Mesothelial cell of epicardium (in vitro differentiated cells): ENCODE data around the gene RNU1-3. TPM values are rescaled to one million over a fixed set of nuclear protein-coding genes. Genes with fewer than 3 reads are reported as not detected.
"Not testable (repeated sequence)": the region's sequence is repeated elsewhere in the genome, so short reads cannot be mapped to it uniquely, and the experiment has no call there.

Experiments used
- DNase-seq, 2 experiments: peaks; one replicate each; pipeline ENCODE4 v3.0.0; 2021; ENCODE audit warnings: low spot score in 2 of 2; ENCODE audit not compliant: unreplicated experiment in 2 of 2
- H3K27ac Mint-ChIP-seq: 2 replicates; pipeline ENCODE4 v1.8.0; 2021; ENCODE audit warnings: mixed read lengths
- H3K27me3 Mint-ChIP-seq: 2 replicates; pipeline ENCODE4 v1.8.0; 2021; ENCODE audit warnings: low read depth, mixed read lengths
- H3K36me3 Mint-ChIP-seq: 2 replicates; pipeline ENCODE4 v1.8.0; 2021; ENCODE audit warnings: mixed read lengths
- H3K4me1 Mint-ChIP-seq: 2 replicates; pipeline ENCODE4 v1.8.0; 2021; ENCODE audit warnings: mixed read lengths
- H3K4me3 Mint-ChIP-seq: 2 replicates; pipeline ENCODE4 v1.8.0; 2021; ENCODE audit warnings: mild to moderate bottlenecking, moderate library complexity, mixed read lengths
- H3K9me3 Mint-ChIP-seq: 2 replicates; pipeline ENCODE4 v1.8.0; 2021; ENCODE audit warnings: mixed read lengths
- total RNA-seq: library from RNA; stranded (reverse); gene quantifications from 3 replicates; pipeline ENCODE4 v1.2.1, GENCODE V29; 2021
- TF ChIP-seq, protein P1 (sequence below): fragments of 200-600 bp; sonication (generic); IDR thresholded peaks from one replicate; pipeline ENCODE4 v1.5.0; 2021; ENCODE audit warnings: antibody characterized with exemption; ENCODE audit not compliant: unreplicated experiment

Gene RNU1-3
- total RNA-seq, 1 donor from 2014 or later = 3,945 TPM

DNA sequence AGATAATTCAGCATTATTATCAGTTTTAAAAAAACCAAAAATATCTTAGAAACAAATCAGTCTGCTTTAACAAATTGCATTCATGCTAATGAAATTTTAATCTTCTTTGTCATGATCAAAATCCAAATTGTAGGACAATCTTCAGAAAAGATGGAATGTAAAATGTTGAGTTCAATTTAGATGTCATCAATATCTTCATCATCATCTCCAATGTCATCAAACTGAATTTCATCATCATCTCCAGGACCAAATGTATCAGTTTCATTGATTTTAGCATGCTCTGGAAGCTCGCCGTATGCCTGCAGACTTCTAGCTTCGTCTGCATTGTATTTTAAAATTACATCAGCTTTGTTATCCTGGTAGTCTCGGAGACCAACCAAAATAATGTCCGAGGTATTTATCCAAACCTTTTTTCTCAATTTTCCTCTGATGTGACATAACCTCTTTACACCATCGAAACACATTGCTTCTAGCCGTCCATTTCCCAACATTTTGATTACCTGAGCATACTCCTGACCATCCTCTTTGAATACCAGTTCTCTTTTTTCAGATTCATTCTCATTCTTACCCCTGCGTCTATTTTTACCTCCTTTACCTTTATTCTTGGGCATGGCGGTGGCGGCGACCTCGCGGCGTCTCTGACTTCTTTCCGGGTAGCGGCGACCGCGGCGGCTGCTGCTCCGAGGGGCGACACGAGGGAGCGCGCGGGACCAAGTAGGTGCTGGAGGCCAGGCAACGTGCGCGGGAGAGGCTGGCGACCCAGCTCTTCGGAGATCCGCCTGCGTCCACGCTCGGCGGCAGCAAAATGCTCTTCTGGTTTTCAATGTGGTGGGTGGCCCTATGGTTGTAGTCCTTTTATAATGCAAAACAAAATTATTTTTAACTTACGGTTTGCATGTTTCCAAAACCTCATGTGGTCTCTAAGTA is 19.0 kb upstream of the RNU1-3 start:
- H3K36me3 Mint-ChIP-seq, H3K27me3 Mint-ChIP-seq, H3K9me3 Mint-ChIP-seq, DNase-seq, H3K4me3 Mint-ChIP-seq, H3K4me1 Mint-ChIP-seq, H3K27ac Mint-ChIP-seq: not testable (repeated sequence)

GRCh38 chr1:16684738-16685337 is 18.1 kb upstream of the RNU1-3 start:
- H3K9me3 Mint-ChIP-seq, H3K27ac Mint-ChIP-seq, H3K4me3 Mint-ChIP-seq: not testable (repeated sequence)

GRCh38 chr1:16684152-16684551 is 17.4 kb upstream of the RNU1-3 start:
- H3K36me3 Mint-ChIP-seq, H3K4me1 Mint-ChIP-seq, H3K4me3 Mint-ChIP-seq: not testable (repeated sequence)

More at GRCh38 chr1:16684738-16685337, 18.1 kb upstream of the RNU1-3 start:
- not testable (repeated sequence) for DNase-seq, H3K4me1 Mint-ChIP-seq, H3K36me3 Mint-ChIP-seq, H3K27me3 Mint-ChIP-seq
- TF ChIP-seq, protein P1, sequence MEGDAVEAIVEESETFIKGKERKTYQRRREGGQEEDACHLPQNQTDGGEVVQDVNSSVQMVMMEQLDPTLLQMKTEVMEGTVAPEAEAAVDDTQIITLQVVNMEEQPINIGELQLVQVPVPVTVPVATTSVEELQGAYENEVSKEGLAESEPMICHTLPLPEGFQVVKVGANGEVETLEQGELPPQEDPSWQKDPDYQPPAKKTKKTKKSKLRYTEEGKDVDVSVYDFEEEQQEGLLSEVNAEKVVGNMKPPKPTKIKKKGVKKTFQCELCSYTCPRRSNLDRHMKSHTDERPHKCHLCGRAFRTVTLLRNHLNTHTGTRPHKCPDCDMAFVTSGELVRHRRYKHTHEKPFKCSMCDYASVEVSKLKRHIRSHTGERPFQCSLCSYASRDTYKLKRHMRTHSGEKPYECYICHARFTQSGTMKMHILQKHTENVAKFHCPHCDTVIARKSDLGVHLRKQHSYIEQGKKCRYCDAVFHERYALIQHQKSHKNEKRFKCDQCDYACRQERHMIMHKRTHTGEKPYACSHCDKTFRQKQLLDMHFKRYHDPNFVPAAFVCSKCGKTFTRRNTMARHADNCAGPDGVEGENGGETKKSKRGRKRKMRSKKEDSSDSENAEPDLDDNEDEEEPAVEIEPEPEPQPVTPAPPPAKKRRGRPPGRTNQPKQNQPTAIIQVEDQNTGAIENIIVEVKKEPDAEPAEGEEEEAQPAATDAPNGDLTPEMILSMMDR = peak; percentile 39

GRCh38 chr1:16682803-16683202 is 16.1 kb upstream of the RNU1-3 start:
- not testable (repeated sequence) for H3K27me3 Mint-ChIP-seq, H3K4me3 Mint-ChIP-seq, H3K36me3 Mint-ChIP-seq, H3K9me3 Mint-ChIP-seq, H3K4me1 Mint-ChIP-seq, DNase-seq, H3K27ac Mint-ChIP-seq

More at GRCh38 chr1:16684152-16684551, 17.4 kb upstream of the RNU1-3 start:
- not testable (repeated sequence) for H3K27me3 Mint-ChIP-seq, H3K27ac Mint-ChIP-seq, H3K9me3 Mint-ChIP-seq, DNase-seq

- not testable (repeated sequence) for H3K4me1 Mint-ChIP-seq, DNase-seq, H3K27me3 Mint-ChIP-seq, H3K27ac Mint-ChIP-seq, H3K36me3 Mint-ChIP-seq, H3K9me3 Mint-ChIP-seq
- H3K4me3 Mint-ChIP-seq = peak overlapping the region; percentile 53
These were observed 13.6 kb upstream of the RNU1-3 start for GRCh38 chr1:16680366-16680765.

GRCh38 chr1:16677552-16678431 is 11.0 kb upstream of the RNU1-3 start:
- Mint-ChIP-seq H3K27me3 (peaks cover 1% of the 10 kb centered on the region), H3K9me3 (no peaks in the 10 kb centered on the region), H3K27ac (no peak overlapping the region), H3K4me1 (peaks cover 3% of the 10 kb centered on the region), H3K36me3 (no peaks in the 10 kb centered on the region), H3K4me3 (no peak overlapping the region)
- TF ChIP-seq, protein P1 = no peak
- DNase-seq = no peak

DNA sequence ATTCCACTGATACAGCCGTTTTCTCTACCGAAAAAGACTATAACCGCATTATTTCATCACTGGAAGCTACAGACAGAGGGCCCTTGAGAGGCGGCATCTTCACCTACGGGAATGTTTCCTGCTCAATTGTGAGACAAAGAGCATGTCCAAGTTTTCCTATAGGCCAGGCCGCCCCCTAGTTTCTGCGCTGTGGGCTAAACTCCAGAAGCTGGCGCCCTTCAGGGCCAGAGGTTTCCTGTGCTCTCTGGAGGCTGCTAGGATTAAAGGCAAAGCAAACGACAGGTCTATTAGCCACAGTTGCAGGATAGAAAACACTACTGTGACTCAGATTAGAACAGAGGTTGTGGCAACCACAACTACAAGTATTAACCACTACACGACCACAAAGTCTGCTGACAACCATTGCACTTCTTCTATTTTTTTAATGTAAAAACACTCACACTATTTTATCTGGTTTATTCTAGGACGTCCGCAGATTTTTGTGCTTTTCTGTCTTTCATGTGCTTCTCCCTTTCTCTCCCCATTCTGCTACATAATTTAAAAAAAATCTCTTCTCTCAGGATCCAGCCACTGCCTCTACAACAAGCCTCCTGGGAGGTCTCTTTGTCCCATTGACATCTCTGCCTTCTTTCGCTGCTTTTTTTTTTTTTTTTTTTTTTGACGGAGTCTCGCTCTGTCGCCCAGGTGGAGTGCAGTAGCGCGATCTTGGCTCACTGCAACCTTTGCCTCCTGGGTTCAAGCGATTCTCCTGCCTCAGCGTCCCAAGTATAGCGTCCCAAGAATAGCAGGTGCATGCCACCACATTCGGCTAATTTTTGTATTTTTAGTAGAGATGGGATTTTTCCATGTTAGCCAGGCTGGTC is 10.1 kb upstream of the RNU1-3 start:
- not testable (repeated sequence) for H3K27ac Mint-ChIP-seq, DNase-seq, H3K27me3 Mint-ChIP-seq, H3K36me3 Mint-ChIP-seq, H3K4me3 Mint-ChIP-seq, H3K4me1 Mint-ChIP-seq, H3K9me3 Mint-ChIP-seq

DNA sequence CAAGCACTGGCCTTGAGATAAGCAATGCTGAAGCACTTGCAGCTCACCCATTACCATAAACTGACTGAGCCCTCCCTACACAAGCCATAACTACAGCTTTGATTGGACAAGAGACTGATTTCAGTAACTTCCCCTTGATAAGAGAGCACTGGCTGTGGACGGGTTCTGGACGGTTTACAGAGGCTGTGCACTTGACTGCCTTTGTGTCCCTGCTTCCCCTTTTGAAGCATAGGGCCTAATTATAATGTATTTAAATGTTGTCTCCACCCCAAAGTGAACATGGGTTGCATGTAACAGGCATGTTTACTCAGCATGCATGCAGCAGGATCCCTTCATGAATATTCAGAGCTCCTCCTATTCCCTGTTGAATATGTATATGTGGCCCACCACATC is 8.4 kb upstream of the RNU1-3 start:
- not testable (repeated sequence) for H3K36me3 Mint-ChIP-seq, H3K27me3 Mint-ChIP-seq, H3K4me1 Mint-ChIP-seq, H3K9me3 Mint-ChIP-seq, H3K4me3 Mint-ChIP-seq, DNase-seq, H3K27ac Mint-ChIP-seq

DNA sequence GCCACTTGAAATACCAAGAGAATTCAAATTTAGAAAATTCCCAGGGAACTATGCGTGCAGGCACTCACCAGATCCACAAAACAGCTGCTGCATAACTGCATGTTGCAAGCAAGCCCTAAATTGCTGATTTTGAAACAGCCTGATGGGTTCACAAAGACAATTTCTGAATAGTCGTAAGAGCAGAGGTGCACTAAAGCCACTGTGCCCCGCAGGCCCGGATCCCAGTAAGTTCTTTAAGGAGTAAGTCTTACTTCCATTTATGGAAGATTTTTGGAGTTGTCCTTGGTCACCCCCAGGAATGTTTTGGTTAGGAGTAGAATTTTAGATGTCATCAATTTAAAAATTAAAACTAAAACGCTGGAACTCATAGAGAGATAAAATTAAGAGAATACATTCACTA is 7.2 kb upstream of the RNU1-3 start:
- H3K9me3 Mint-ChIP-seq, H3K4me1 Mint-ChIP-seq, H3K27me3 Mint-ChIP-seq, H3K4me3 Mint-ChIP-seq, H3K27ac Mint-ChIP-seq, DNase-seq, H3K36me3 Mint-ChIP-seq: not testable (repeated sequence)

DNA sequence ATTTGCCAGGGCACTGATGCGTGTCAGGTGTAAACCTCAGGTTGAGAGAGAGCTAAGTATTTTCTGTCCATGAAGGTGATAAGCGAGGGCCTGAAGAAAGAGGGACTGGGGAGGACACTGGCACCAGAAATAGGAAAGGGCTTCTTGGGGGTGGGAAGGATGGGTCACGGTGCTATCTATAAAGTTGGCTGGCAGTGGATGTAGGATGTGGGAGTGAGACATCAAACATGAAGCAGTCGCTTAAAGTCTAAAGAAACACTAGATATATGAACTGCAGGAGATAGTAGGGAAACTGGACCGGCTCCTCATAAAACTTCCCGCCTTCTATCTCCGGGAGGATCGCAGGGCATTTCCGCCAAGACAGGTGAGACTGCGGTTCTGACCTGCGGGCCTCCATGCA is 912 bp downstream of the RNU1-3 start:
- H3K27me3 Mint-ChIP-seq, H3K27ac Mint-ChIP-seq, H3K9me3 Mint-ChIP-seq, DNase-seq, H3K4me1 Mint-ChIP-seq, H3K36me3 Mint-ChIP-seq, H3K4me3 Mint-ChIP-seq: not testable (repeated sequence)

- not testable (repeated sequence) for H3K36me3 Mint-ChIP-seq, DNase-seq, H3K27me3 Mint-ChIP-seq, H3K4me1 Mint-ChIP-seq, H3K4me3 Mint-ChIP-seq, H3K9me3 Mint-ChIP-seq, H3K27ac Mint-ChIP-seq
These were observed 8.5 kb downstream of the RNU1-3 start for GRCh38 chr1:16658234-16658633.
